ENCODE data around the gene KNDC1. TPM values are rescaled to one million over a fixed set of nuclear protein-coding genes. Genes with fewer than 3 reads are reported as not detected.
"Not testable (repeated sequence)": the region's sequence is repeated elsewhere in the genome, so short reads cannot be mapped to it uniquely, and the experiment has no call there.

Gene KNDC1
- total RNA-seq, 2 donors from 2014 or later: 0.05 to 0.36 TPM

- H3K27ac Mint-ChIP-seq: no peak overlapping the region
- no peaks in the 10 kb centered on the region for H3K9me3 Mint-ChIP-seq
- no peak for DNase-seq (ENCODE audit: low spot score)
Observed at GRCh38 chr10:133257489-133258065, 97.6 kb downstream of the KNDC1 start.

GRCh38 chr10:133258066-133258817, 98.2 kb downstream of the KNDC1 start:
- H3K27me3 Mint-ChIP-seq: no peaks in the 10 kb centered on the region
- H3K27ac Mint-ChIP-seq: no peak overlapping the region
- peaks cover 20 to 25% of the 10 kb centered on the region in 2 donors for H3K4me1 Mint-ChIP-seq (ENCODE audit: low read depth in 2 of 2)
- DNase-seq (ENCODE audit: low spot score) (no peak), ATAC-seq (no peak)
- H3K4me3 Mint-ChIP-seq: peak overlapping the region; percentile 17
- no peaks in the 10 kb centered on the region for H3K36me3 Mint-ChIP-seq
- H3K9me3 Mint-ChIP-seq: no peaks in the 10 kb centered on the region

More at GRCh38 chr10:133257489-133258065, 97.6 kb downstream of the KNDC1 start:
- Mint-ChIP-seq H3K36me3 (no peaks in the 10 kb centered on the region), H3K4me1 (ENCODE audit: low read depth in 2 of 2) (peaks cover 20 to 25% of the 10 kb centered on the region in 2 donors), H3K27me3 (no peaks in the 10 kb centered on the region), H3K4me3 (peak overlapping the region; percentile 21)
- no peak for ATAC-seq

- peak overlapping the region; percentile 78 for H3K4me3 Mint-ChIP-seq
- H3K9me3 Mint-ChIP-seq: no peaks in the 10 kb centered on the region
- peak; percentile 45 to 47 for ATAC-seq
- DNase-seq (ENCODE audit: low spot score): peak; percentile 81
- H3K27me3 Mint-ChIP-seq: no peaks in the 10 kb centered on the region
- H3K36me3 Mint-ChIP-seq: no peaks in the 10 kb centered on the region
- peak overlapping the region; percentile 58 to 64 for H3K27ac Mint-ChIP-seq
- H3K4me1 Mint-ChIP-seq (ENCODE audit: low read depth in 2 of 2): peaks cover 20 to 28% of the 10 kb centered on the region in 2 donors
Observed at GRCh38 chr10:133258818-133259601, 99.0 kb downstream of the KNDC1 start.

- ATAC-seq (no peak), DNase-seq (ENCODE audit: low spot score) (no peak)
- peak overlapping the region; percentile 78 for H3K4me3 Mint-ChIP-seq
- no peaks in the 10 kb centered on the region for H3K36me3 Mint-ChIP-seq
- H3K27me3 Mint-ChIP-seq: no peaks in the 10 kb centered on the region
- H3K9me3 Mint-ChIP-seq: no peaks in the 10 kb centered on the region
- peak overlapping the region; percentile 58 to 64 for H3K27ac Mint-ChIP-seq
- H3K4me1 Mint-ChIP-seq (ENCODE audit: low read depth in 2 of 2): peaks cover 26 to 32% of the 10 kb centered on the region in 2 donors
Observed at GRCh38 chr10:133259602-133259989, 99.6 kb downstream of the KNDC1 start.

GRCh38 chr10:133260895-133261725, 101.1 kb downstream of the KNDC1 start:
- Mint-ChIP-seq H3K27ac (peak overlapping the region; percentile 59 to 64), H3K9me3 (no peaks in the 10 kb centered on the region), H3K4me3 (peak overlapping the region; percentile 78), H3K36me3 (no peaks in the 10 kb centered on the region), H3K27me3 (no peaks in the 10 kb centered on the region), H3K4me1 (ENCODE audit: low read depth in 2 of 2) (peaks cover 28 to 42% of the 10 kb centered on the region in 2 donors)
- peak; percentile 68 to 78 for ATAC-seq
- DNase-seq (ENCODE audit: low spot score): peak; percentile 76

GRCh38 chr10:133261726-133262325, 101.8 kb downstream of the KNDC1 start:
- ATAC-seq (peak; percentile 84 to 90), DNase-seq (ENCODE audit: low spot score) (peak; percentile 88)
- H3K36me3 Mint-ChIP-seq: no peaks in the 10 kb centered on the region
- H3K27ac Mint-ChIP-seq: peak overlapping the region in 1 of 2 donors; percentile 59
- H3K9me3 Mint-ChIP-seq: no peaks in the 10 kb centered on the region
- H3K4me1 Mint-ChIP-seq (ENCODE audit: low read depth in 2 of 2): peaks cover 28 to 42% of the 10 kb centered on the region in 2 donors
- no peaks in the 10 kb centered on the region for H3K27me3 Mint-ChIP-seq
- H3K4me3 Mint-ChIP-seq: peak overlapping the region; percentile 78

- Mint-ChIP-seq H3K4me3 (peak overlapping the region; percentile 34), H3K27me3 (no peaks in the 10 kb centered on the region), H3K4me1 (ENCODE audit: low read depth in 2 of 2) (peaks cover 23 to 38% of the 10 kb centered on the region in 2 donors), H3K27ac (no peak overlapping the region), H3K36me3 (no peaks in the 10 kb centered on the region), H3K9me3 (no peaks in the 10 kb centered on the region)
- DNase-seq (ENCODE audit: low spot score) (no peak), ATAC-seq (no peak)
Observed at GRCh38 chr10:133262696-133263095, 102.7 kb downstream of the KNDC1 start.

- no peaks in the 10 kb centered on the region for H3K27me3 Mint-ChIP-seq
- no peak for DNase-seq (ENCODE audit: low spot score)
- H3K4me1 Mint-ChIP-seq (ENCODE audit: low read depth in 2 of 2): peaks cover 22 to 38% of the 10 kb centered on the region in 2 donors
- H3K27ac Mint-ChIP-seq: no peak overlapping the region
- no peaks in the 10 kb centered on the region for H3K36me3 Mint-ChIP-seq
- no peak for ATAC-seq
- no peak overlapping the region for H3K4me3 Mint-ChIP-seq
- H3K9me3 Mint-ChIP-seq: no peaks in the 10 kb centered on the region
Observed at GRCh38 chr10:133263674-133264073, 103.7 kb downstream of the KNDC1 start.

GRCh38 chr10:133264461-133264860, 104.4 kb downstream of the KNDC1 start:
- no peaks in the 10 kb centered on the region for H3K9me3 Mint-ChIP-seq
- H3K36me3 Mint-ChIP-seq: no peaks in the 10 kb centered on the region
- peak overlapping the region; percentile 8 for H3K4me3 Mint-ChIP-seq
- H3K27me3 Mint-ChIP-seq: no peaks in the 10 kb centered on the region
- H3K4me1 Mint-ChIP-seq (ENCODE audit: low read depth in 2 of 2): peaks cover 16 to 33% of the 10 kb centered on the region in 2 donors
- no peak overlapping the region for H3K27ac Mint-ChIP-seq
- ATAC-seq (no peak), DNase-seq (ENCODE audit: low spot score) (no peak)

- H3K9me3 Mint-ChIP-seq; H3K27me3 Mint-ChIP-seq; H3K36me3 Mint-ChIP-seq; H3K4me3 Mint-ChIP-seq; ATAC-seq; DNase-seq (ENCODE audit: low spot score): not testable (repeated sequence)
- H3K27ac Mint-ChIP-seq: peak overlapping the region in 1 of 2 donors; percentile 26
- H3K4me1 Mint-ChIP-seq (ENCODE audit: low read depth in 2 of 2): peaks cover 11 to 27% of the 10 kb centered on the region in 2 donors
Observed at GRCh38 chr10:133265052-133265451, 105.0 kb downstream of the KNDC1 start.

- ATAC-seq (no peak), DNase-seq (ENCODE audit: low spot score) (no peak)
- H3K27me3 Mint-ChIP-seq: no peaks in the 10 kb centered on the region
- peak overlapping the region in 1 of 2 donors; percentile 26 for H3K27ac Mint-ChIP-seq
- H3K9me3 Mint-ChIP-seq: no peaks in the 10 kb centered on the region
- H3K36me3 Mint-ChIP-seq: no peaks in the 10 kb centered on the region
- no peak overlapping the region for H3K4me3 Mint-ChIP-seq
- H3K4me1 Mint-ChIP-seq (ENCODE audit: low read depth in 2 of 2): peaks cover 8 to 17% of the 10 kb centered on the region in 2 donors
Observed at GRCh38 chr10:133266056-133266795, 106.2 kb downstream of the KNDC1 start.

GRCh38 chr10:133267293-133267692, 107.3 kb downstream of the KNDC1 start:
- no peak overlapping the region for H3K4me3 Mint-ChIP-seq
- no peak for ATAC-seq
- no peaks in the 10 kb centered on the region for H3K9me3 Mint-ChIP-seq
- no peaks in the 10 kb centered on the region for H3K36me3 Mint-ChIP-seq
- DNase-seq (ENCODE audit: low spot score): no peak
- peaks cover 8 to 17% of the 10 kb centered on the region in 2 donors for H3K4me1 Mint-ChIP-seq (ENCODE audit: low read depth in 2 of 2)
- H3K27me3 Mint-ChIP-seq: no peaks in the 10 kb centered on the region
- H3K27ac Mint-ChIP-seq: no peak overlapping the region
